Tibial artery (tissue), 4 donors: Measurements from ENCODE around the gene DNAJC13.

Experiments
- DNase-seq, 2 donors: peaks; one replicate each; pipeline ENCODE4 v3.0.0-alpha.2; 2019
- H3K27ac ChIP-seq, 2 donors: fragments of 200-600 bp; sonication (generic) in 1 of 2; 1 replicate in 1 of 2; 2 replicates in 1 of 2; pipeline ENCODE4 v1.5.1; 2018 to 2019; ENCODE audit warnings: mild to moderate bottlenecking in 1 of 2
- H3K27me3 ChIP-seq, 2 donors: fragments of 200-600 bp; sonication (generic) in 1 of 2; one replicate each; pipeline versions ENCODE4 v1.5.1 to v1.6.0; 2016 to 2019
- H3K36me3 ChIP-seq, 3 donors: fragments of 200-600 bp; sonication (generic) in 2 of 3; one replicate each; pipeline ENCODE4 v1.5.1; 2016 to 2019; ENCODE audit warnings: mild to moderate bottlenecking in 2 of 3
- H3K4me1 ChIP-seq, 4 donors: fragments of 200-600 bp; sonication (generic) in 2 of 4; 1 replicate in 3 of 4; 2 replicates in 1 of 4; pipeline ENCODE4 v1.5.1; 2016 to 2019
- H3K4me3 ChIP-seq, 2 donors: fragments of 200-600 bp; sonication (generic) in 1 of 2; 1 replicate in 1 of 2; 2 replicates in 1 of 2; pipeline ENCODE4 v1.5.1; 2018 to 2019; ENCODE audit warnings: mild to moderate bottlenecking in 2 of 2
- H3K9me3 ChIP-seq, 3 donors: fragments of 200-600 bp; sonication (generic) in 1 of 3; one replicate each; pipeline ENCODE4 v1.5.1; 2016 to 2019
- CTCF ChIP-seq, 2 experiments: fragments of 200-600 bp in 1 of 2; fragments of 450-650 bp in 1 of 2; IDR thresholded peaks; one replicate each; pipeline ENCODE4 v1.5.1; 2017 to 2019; ENCODE audit warnings: antibody characterized with exemption in 2 of 2, mild to moderate bottlenecking in 1 of 2, moderate library complexity in 1 of 2
- intact Hi-C: fragments of 100-400 bp; cut with DNase I; formaldehyde crosslinking; loops from one replicate; pipeline ENCODE4 v1.15.0; 2023; ENCODE audit warnings: low total_unique reads

DNAJC13 gene

GRCh38 chr3:132517311-132517710 lies 100.0 kb downstream of the DNAJC13 start:
- intact Hi-C loops: no loop called here
- TF ChIP-seq CTCF (IDR thresholded peaks at IDR 0.05): no peak
- Histone ChIP-seq H3K4me3 (no peak overlapping the region), H3K27ac (no peak overlapping the region), H3K27me3 (no peaks in the 10 kb centered on the region), H3K4me1 (no peaks in the 10 kb centered on the region), H3K9me3 (no peaks in the 10 kb centered on the region), H3K36me3 (peaks cover 64 to 87% (median 77%) of the 10 kb centered on the region in 3 donors)
- no peak for DNase-seq

- H3K4me1 ChIP-seq: no peaks in the 10 kb centered on the region
- no peak overlapping the region for H3K4me3 ChIP-seq
- H3K36me3 ChIP-seq: peaks cover 65 to 90% (median 75%) of the 10 kb centered on the region in 3 donors
- no peak for TF ChIP-seq CTCF (IDR thresholded peaks at IDR 0.05)
- no peaks in the 10 kb centered on the region for H3K9me3 ChIP-seq
- H3K27ac ChIP-seq: no peak overlapping the region
- intact Hi-C loops: no loop called here
- no peak for DNase-seq
- no peaks in the 10 kb centered on the region for H3K27me3 ChIP-seq
These were observed 102.6 kb downstream of the DNAJC13 start for GRCh38 chr3:132519914-132520313.

DNA sequence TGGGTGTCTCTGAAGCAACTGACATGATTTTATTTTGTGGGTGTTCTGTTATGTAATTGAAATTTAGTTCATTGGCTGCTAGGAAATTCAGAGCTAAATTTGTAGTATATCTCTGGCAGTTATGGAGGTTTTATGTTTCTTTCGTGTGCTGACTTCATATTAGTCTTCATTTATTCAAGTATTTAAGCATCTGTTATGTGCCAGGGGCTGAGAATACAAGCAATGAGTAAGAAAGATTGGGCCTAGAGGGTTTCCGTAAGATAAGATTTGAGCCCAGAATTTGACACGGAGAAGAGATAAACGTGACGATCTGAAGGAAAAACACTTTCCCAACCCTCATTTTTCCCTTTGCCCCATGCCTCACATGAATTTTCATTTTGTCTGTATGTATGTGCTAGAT lies 104.6 kb downstream of the DNAJC13 start:
- peaks cover 74 to 92% (median 75%) of the 10 kb centered on the region in 3 donors for H3K36me3 ChIP-seq
- no peak overlapping the region for H3K4me3 ChIP-seq
- H3K27me3 ChIP-seq: no peaks in the 10 kb centered on the region
- no peak for TF ChIP-seq CTCF (IDR thresholded peaks at IDR 0.05)
- no peak overlapping the region for H3K27ac ChIP-seq
- intact Hi-C loops: no loop called here
- DNase-seq: no peak
- H3K4me1 ChIP-seq: no peaks in the 10 kb centered on the region
- H3K9me3 ChIP-seq: no peaks in the 10 kb centered on the region

- DNase-seq: no peak
- Histone ChIP-seq H3K36me3 (peaks cover 72 to 92% (median 75%) of the 10 kb centered on the region in 3 donors), H3K27me3 (no peaks in the 10 kb centered on the region), H3K27ac (no peak overlapping the region), H3K4me3 (no peak overlapping the region), H3K4me1 (no peaks in the 10 kb centered on the region), H3K9me3 (no peaks in the 10 kb centered on the region)
- TF ChIP-seq CTCF (IDR thresholded peaks at IDR 0.05): no peak
- intact Hi-C loops: no loop called here
These were observed 105.1 kb downstream of the DNAJC13 start for GRCh38 chr3:132522353-132522752.

DNA sequence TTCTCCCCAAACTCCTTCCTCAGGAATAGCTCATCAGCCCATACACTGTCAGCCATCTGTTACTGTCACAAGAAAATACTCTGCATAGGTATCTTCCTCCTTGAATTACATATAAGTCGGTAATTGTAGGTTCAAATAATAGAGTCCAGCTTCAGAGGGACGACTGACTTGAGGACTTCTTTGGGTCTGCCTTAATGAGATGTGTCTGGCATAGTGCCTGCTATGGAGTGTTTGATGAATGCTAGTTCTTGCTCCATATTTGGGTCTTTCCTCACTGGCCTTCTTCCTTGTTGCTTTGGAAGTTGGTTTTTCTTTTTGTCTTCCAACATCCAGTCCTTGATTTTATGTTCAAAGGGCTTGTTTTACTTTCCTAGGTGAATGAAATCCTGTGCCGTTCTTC lies 113.3 kb downstream of the DNAJC13 start:
- Histone ChIP-seq H3K9me3 (no peaks in the 10 kb centered on the region), H3K27ac (no peak overlapping the region), H3K4me3 (no peak overlapping the region), H3K36me3 (peaks cover 47 to 84% (median 66%) of the 10 kb centered on the region in 3 donors), H3K27me3 (no peaks in the 10 kb centered on the region), H3K4me1 (no peaks in the 10 kb centered on the region)
- no peak for TF ChIP-seq CTCF (IDR thresholded peaks at IDR 0.05)
- no peak for DNase-seq
- intact Hi-C loops: no loop called here
